GM21367 (cell line): ENCODE measurements around the gene NMT1.

ENCODE experiments used
- ATAC-seq: cut with Tn5 transposase; IDR thresholded peaks from one replicate; pipeline ENCODE4 v1.9.1; 2021; ENCODE audit not compliant: unreplicated experiment

NMT1 gene

DNA sequence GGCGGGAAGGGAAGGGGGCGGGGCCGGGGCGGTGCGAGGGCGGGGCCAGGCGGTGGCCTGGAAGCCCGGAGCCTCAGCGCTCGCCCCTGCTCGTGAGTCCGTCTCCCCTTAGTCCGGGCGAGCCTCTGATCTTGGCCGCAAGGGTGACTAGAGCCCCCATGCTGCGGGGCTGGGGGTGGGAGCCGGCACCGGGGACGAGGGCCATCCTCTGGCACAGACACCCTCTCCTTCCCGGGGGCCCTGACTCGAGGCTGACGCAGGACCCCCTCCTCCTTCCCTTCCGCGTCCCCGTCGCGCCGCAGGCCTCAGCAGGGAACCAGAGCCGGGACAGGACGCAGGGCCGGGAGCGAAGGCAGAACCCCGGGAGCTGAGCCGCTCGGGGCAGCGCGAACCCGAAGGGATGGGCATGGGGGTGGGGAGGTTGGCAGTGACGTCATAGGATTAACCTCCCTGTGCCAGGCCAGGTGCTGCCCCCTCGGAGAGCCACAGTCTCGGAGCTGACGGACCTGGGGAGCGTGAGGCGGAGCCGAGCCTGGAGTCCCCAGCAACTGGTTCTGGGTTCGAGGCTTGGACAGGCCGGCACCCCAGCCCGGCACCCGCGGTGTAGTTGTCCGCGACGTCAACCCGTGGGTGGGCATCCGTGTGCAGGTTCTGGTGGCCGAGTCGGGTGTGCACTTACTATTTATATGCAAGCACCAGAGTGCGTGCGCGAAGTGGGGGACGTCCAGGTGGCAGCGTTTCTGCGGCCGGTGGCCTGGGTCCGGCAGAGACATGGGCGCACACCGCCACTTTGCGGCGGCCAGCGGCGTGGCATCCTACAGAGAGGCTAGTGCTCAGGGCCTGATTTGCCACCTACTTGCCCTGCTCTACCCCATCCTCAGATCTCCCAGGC, 71.7 kb downstream of the NMT1 start:
- ATAC-seq = no peak

DNA sequence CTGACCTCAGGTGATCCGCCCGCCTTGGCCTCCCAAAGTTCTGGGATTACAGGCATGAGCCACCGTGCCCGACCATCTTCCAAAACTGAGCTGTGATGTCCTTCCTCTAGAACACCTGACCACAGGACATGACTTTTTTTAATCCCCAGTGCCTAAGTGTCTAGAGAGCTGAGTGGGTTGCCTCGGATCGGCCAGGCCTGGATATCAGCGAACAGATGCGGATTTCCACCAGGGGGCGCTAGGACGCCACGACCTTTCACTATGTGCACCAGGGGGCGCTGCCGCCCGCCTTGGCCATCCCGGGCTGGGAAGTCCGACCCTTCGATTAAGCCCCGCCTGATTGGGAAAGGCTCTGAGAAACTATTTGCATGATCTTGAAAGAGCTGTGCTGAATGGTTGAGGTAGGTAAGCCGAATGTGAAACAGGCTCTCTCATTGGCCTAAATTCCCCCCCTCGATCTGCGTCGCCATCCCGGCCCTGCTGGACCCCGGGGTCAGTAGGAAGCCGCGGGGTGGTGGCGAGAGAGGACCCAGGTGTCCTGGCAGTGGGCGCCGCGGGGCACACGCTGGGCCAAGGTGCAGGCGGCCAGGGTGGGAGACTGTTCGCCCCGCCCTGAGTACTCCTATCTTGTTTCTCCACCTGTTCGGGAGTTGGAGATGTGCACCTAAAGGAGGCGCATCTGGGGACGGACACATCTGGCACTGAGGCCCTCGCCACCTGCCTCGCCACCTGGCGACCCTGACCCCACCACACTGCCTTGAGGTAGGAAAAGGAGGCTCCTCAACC, 74.3 kb downstream of the NMT1 start, which contains the start of gene ACBD4:
TSS of gene ACBD4 (plus strand) at position 496 of the 786 bp plus-strand sequence. CDS start 458 bp downstream, outside the sequence.
- peak; percentile 53 for ATAC-seq

DNA sequence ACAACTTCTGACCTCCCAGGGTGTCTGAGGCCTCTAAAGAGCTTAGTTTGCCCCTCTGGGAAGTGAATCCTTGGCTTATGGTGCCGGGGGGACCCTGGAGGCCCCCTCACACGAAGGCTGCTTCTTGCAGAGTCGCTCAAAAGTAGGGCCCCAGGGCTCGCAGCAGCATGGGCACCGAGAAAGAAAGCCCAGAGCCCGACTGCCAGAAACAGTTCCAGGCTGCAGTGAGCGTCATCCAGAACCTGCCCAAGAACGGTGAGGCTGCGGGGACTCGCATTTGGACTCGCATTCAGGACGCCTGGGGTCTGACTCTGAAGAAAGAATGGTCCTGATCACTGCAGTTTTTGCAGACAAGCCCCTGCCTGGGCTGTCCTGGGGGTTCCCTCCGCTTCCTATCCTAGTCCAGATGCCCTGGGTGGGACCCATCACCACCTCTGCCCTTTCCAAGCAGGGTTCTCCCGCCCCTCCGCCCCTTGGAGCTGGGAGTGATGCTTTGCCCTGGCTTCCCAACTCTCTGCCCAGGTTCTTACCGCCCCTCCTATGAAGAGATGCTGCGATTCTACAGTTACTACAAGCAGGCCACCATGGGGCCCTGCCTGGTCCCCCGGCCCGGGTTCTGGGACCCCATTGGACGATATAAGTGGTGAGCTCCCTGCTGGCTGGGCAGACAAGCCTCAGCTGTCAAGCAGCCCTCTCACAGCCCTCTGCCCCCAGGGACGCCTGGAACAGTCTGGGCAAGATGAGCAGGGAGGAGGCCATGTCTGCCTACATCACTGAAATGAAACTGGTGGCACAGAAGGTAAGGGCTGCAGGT, 75.1 kb downstream of the NMT1 start:
- no peak for ATAC-seq

DNA sequence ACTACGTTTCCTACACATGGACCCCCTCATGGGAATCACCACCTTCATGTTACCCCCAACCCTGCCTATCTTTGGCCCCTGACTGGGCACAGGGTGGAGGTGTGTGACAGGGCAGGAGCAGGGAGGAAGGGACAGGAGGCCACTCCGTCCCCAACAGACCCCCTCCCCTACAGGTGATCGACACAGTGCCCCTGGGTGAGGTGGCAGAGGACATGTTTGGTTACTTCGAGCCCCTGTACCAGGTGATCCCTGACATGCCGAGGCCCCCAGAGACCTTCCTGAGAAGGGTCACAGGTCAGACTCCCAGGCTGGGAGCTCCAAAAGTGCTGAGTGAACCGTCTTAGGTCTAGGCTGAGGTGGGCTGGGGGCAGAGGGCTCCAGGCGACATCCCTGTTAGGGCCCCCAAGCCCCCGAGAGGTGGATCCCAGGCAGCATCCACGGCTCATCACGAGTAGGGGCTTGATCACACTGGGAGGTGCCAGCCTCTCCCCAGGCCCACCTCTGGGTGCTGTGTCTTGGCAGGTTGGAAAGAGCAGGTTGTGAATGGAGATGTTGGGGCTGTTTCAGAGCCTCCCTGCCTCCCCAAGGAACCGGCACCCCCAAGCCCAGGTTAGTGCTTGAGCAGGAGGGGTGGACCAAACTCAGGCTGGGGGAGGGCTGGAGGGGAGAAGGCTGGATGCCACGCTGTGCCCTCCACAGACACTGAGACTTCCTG, 75.9 kb downstream of the NMT1 start:
- ATAC-seq = no peak

DNA sequence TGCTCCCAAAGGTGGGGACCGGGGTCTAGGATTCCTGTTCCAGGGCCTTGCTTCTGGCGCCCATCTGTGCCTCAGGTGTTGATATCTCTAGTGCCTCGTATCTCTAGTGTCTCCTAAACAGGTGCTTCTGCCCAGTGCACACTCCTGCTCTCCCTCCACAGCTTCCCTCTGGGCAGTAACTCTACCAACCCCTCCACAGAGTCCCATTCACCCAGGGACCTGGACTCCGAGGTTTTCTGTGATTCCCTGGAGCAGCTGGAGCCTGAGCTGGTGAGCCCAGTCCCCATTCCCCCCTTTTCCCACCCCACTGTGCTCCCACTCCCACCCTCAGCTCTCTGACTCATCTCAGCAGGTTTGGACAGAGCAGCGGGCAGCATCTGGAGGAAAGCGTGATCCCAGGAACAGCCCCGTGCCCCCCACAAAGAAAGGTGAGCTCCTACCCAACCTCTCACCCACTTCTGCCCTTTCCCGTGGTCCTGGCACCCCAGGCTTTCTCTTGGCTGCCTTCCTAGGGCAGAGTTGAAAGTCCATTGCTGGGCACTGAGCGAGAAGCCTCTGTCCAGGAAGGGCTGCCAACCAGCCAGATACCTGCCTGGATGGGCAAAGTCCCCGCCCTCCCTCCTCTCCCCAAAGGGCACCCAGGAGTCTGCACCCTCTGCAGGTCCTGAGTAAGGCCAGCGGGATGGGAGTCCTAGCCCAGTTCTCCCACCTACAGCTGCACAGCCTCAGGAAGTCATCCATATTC, 76.6 kb downstream of the NMT1 start:
- ATAC-seq = no peak

DNA sequence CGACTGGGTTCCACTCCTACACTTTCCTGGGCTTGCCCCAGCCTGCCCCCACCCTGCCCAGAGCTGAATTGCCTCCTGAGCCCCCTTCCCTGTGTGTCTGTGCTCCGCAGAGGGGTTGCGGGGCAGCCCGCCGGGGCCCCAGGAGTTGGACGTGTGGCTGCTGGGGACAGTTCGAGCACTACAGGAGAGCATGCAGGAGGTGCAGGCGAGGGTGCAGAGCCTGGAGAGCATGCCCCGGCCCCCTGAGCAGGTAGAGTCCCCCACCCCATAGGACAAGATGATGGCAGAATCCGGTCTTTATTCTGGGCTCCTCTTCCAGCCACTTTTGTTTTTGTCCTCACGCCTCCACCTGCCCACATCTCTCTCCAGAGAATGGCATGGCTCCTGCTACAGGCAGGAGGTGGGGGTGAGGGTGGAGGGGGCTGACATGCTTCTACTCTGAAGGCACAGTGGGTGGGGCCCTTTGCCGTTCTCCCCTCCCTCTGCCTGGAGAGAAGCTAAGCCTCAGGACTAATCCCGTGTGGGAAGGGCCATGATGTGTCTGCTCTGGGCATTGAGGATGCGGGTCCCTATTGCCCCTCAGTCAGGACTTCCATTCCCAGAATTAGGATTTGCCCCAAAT, 77.9 kb downstream of the NMT1 start:
- no peak for ATAC-seq

DNA sequence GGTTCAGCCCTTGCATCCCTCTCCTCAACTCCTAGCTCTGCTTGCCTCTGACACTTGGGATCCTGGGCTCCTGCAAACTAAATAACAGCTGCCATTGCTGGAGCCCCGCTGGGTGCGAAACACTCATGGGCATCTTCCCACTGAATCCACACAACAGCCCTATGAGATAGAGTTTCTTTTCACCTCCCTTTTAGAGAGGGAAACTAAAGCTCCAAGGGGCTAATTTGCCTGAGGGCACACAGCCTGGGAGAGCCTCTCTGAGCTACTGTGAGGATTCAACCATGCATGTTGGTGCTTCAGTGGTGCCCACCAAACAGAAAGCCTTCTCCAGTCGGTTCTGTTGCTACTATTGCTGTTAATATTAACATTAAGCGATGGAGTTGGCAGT, 78.4 kb downstream of the NMT1 start:
- no peak for ATAC-seq

DNA sequence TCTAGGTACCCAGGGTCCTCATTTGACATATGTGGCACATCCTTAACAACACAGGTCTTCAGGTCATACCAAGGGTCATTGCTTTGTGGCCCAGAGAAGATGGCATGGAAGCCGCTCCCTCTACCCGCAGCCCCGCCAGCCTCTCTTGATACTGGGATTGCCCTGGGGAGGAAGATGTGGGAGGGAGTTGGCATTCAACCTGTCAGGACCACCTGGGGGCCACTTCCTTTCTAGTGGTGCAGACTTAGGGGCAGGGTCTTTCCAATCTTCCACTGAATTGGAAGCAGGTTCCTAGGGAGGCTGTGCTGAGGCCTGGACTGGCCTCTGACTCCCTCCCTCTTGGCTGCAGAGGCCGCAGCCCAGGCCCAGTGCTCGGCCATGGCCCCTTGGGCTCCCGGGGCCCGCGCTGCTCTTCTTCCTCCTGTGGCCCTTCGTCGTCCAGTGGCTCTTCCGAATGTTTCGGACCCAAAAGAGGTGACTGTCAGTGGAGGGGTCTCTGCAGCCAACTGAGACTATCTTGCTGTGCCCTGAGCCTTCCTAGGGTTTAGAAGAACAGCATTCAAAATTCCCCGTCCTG, 82.1 kb downstream of the NMT1 start:
- ATAC-seq = no peak

DNA sequence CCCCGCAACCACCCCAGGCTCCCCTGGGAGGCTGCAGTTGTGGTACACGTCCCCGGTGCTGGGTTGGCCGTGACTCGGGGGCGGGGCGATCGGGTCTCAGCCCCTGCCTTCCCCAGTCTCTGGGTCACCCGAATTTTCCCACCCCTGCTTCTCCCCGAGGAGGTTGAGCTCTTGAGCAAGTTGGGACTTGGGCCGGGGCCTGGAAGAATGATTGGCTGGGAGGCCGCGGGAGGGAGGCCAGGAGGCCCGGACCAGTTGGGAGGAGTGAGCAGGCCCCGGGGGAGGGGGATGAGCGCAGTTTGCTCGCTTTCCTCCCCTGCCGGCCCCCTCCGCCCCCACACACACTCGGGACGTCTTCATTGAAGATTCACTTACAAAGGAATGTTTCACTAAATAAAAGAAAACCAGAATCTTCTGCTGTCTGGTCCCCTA, 82.7 kb downstream of the NMT1 start:
- ATAC-seq = no peak

DNA sequence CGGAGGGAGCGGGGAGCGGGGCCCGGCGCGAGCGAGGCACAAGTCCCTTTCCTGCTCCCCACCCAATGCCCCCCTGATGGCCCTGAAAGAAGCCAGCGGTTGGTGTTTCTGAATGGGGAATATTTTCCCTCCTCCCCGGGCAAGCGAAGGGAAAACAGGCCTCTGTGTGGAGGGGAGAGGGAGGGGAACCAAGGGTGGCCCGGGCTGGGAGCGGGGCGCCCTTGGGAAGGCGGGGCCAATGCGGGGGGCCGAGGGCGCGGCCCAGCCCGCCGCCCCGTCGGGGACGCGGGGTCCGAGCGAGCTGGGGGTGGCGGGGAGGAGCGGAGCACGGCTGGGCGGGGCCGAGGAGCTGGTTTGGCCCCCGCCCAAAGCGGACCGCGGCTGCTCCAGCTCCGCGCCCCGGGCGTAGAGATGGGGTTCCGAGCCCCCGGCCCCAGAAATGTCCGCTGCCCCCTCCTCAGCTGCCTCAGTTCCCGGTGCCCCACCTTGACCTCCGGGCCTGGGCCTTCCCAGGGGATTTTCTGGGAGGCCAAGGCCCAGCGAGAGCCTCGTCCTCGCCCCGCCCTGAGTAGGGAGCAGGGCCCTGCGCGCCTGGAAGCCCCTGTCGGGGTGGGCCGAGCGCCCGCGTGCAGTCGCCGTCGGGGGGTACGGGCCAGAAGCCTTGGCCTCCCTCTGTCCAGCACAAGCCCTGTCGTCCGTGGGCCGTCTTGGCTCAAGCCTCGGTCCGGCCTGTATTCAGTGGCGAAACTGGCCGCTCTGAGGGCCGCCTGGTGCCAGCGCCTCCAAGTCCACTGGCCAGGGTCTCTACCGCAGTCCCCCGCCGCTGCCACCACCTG, 83.3 kb downstream of the NMT1 start:
- no peak for ATAC-seq

DNA sequence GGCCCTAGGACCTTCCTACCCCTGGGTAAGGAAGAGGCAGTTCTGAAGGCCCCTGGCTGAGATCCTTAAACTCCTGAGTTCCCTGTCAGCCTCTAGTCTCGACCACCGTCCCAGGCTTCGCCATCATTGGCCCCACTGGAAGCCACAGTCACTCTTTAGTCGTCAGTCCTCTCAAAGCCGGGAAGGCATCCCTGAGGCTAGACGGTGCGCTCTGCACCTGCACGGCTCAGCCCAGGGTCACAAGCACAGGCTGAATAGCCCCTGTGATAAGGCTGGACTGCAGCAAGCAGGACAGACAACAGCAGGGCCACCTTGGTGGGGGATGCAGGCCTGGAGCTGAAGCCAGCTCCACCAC, 83.9 kb downstream of the NMT1 start:
- no peak for ATAC-seq

DNA sequence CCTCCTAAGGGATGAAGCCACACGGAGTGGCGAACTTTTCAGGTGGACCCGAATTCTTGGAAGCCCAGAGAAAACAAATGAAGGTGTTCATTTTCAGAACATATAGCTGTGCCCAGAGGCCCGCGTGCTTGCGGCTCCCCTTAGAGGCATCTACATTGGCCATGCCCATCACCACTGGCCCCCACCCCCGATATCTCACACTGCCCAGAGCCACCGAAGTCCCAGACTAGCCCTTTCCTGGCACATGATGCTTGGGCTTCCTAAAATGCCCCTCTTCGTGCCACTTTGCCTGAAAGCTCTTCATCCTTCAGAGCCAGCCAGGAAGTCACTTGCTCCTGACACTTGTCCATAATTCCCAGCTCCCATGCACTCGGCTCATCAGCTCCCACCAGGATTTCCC, 85.0 kb downstream of the NMT1 start:
- no peak for ATAC-seq

DNA sequence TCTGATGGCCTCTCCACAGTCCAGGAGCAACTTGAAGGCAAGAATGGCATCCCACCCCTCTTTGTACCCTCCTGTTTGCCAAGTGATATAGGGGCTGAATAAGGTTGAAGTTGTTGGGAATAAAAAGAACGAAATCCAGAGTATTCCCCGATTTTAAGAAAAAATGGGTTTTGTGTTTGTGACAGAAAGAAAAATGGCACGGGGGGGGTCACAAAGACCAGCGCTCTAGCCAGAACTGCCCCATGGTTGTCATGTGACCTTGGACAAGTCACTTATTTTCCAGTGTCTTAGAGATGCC, 85.4 kb downstream of the NMT1 start:
- ATAC-seq = no peak

DNA sequence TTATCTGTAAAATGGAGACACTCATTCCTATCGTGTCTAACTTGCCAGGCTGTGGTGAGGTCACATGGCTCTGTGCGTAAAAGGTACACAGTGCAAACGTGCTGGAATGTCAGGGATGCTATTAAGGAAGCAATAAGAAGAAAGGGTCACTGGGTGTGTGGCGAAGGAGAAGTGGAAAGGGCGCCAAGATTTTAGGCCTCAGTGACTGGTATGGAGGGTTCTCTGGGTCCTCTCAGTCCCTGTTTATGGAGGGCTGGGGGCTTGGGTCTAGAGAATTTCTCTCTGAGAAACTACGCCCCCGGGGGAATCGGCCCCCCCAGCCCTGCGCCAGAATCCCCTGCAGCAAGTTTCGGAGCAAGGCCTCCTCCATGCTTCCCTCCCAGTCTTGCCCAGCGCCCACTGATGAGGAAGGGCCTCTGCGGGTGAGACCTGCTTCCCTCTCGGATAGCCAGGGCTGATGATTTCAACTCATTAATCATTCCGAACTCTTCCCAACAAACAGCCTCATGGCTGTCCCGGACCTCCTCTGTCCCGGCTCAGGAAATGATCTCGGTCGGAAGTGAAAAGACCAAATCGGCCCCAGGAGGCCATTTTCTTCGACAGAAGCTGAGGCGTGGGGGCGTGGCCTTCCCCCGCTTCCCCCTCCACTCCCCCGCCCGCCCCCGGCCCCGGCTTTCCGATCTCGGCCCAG, 85.9 kb downstream of the NMT1 start:
- no peak for ATAC-seq

DNA sequence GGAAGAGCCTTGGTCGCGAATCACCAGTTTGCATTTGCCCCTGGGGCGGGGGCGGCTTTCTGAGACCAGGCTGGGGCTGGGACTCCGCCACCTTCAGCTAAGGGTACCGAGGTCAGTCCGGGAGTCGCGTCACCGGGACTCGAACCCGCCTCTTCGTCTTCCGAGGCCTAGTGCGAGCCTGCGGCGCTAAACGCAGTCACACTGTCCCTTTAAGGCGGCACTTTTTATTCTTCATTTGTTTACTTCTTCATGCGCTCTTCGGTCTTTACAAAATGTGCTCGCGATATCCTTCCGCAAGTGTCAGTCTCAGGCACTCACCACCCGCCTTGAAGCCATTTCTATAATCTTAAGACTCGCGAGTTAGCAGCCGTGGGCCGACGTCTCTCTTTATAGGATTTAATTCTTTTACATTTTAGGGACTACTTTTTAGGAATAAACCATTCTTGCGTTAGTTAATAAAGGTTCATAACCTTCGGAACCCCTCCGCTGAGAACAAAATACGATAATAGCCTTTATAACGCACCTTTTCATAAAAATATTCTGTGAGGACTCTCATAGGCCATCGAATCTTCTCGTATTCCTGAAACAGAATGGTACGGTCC, 86.6 kb downstream of the NMT1 start:
- ATAC-seq = no peak

DNA sequence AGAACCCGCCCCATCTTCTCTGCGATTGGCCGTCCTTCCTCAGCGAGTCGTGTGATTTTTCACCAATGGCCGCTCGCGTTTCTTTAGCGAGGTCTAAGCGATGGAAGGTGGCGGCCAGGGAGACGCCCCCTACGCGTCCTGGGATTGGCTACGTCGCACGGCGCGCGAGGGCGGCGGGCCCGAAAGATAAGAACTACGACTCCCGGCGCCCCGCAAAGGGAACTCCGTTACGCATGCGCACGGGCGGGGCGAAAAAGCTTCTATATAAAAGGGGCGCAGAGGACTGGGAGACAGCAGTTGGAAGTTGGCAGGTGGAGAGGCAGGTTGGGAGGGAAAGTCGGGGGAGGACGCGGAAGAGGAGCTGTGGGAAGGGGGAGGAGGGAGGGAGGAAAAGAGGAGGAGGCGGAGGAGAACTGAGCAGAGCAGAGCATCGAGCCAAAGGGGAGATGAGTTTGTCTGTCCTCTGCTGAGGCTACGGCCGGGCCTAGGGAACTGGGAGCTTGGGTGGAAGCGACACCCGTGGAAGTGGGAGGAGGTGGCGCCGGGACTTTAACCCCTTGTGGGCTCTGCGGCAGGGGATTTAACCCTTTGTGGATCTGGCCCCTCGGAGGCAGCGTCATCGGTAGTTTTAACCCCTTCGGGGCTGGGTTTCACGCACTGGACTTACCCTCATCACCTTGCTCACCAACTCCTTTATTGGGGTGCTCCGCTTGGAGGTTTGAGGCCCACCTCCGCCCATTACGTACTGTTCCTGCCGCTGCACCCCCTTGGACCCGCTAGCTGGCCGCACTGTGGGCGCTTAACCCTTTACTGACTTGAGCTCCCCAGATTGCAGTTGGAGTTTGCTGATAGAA, 87.3 kb downstream of the NMT1 start, which contains the start of gene HEXIM1:
TSS of gene HEXIM1 (plus strand) at position 293 of the 854 bp plus-strand sequence. CDS start 716 bp downstream, outside the sequence.
- peak; percentile 55 for ATAC-seq
